Measurements from ENCODE around the gene CFAP20.
"Not testable (repeated sequence)": the region's sequence is repeated elsewhere in the genome, so short reads cannot be mapped to it uniquely, and the experiment has no call there.

CFAP20 gene

GRCh38 chr16:58095575-58095960 lies 33.6 kb downstream of the CFAP20 start:
- not testable (repeated sequence) for DNase-seq

- no peak for DNase-seq
Observed at GRCh38 chr16:58094791-58095574, 34.2 kb downstream of the CFAP20 start.

- DNase-seq = no peak
Observed at GRCh38 chr16:58094026-58094425, 35.2 kb downstream of the CFAP20 start.

- DNase-seq = not testable (repeated sequence)
Observed at GRCh38 chr16:58090396-58090795, 38.8 kb downstream of the CFAP20 start.

- DNase-seq = no peak
Observed at GRCh38 chr16:58088091-58088490, 41.1 kb downstream of the CFAP20 start.

GRCh38 chr16:58087209-58087913 lies 41.8 kb downstream of the CFAP20 start:
- DNase-seq = no peak

GRCh38 chr16:58086381-58087208 lies 42.6 kb downstream of the CFAP20 start:
- DNase-seq = no peak

GRCh38 chr16:58085584-58086251 lies 43.5 kb downstream of the CFAP20 start:
- DNase-seq = no peak

GRCh38 chr16:58085171-58085570 lies 44.0 kb downstream of the CFAP20 start:
- DNase-seq = no peak

- DNase-seq = no peak
Observed at GRCh38 chr16:58084635-58085034, 44.5 kb downstream of the CFAP20 start.

- DNase-seq = no peak
Observed at GRCh38 chr16:58082381-58082780, 46.8 kb downstream of the CFAP20 start.

GRCh38 chr16:58080657-58081056 lies 48.5 kb downstream of the CFAP20 start:
- not testable (repeated sequence) for DNase-seq

- DNase-seq = no peak
Observed at GRCh38 chr16:58077796-58078195, 51.4 kb downstream of the CFAP20 start.

GRCh38 chr16:58076514-58076913 lies 52.7 kb downstream of the CFAP20 start:
- no peak for DNase-seq

GRCh38 chr16:58074657-58075056 lies 54.5 kb downstream of the CFAP20 start:
- no peak for DNase-seq

- DNase-seq = not testable (repeated sequence)
Observed at GRCh38 chr16:58073086-58073485, 56.1 kb downstream of the CFAP20 start.

GRCh38 chr16:58072134-58072533 lies 57.0 kb downstream of the CFAP20 start:
- DNase-seq = not testable (repeated sequence)

GRCh38 chr16:58070585-58070984 lies 58.6 kb downstream of the CFAP20 start:
- DNase-seq = no peak

Data from NCI-H2171 (cell line).